NOMO-1 treated with dmso at 0.1 percent for 144 hours (cell line): Measurements from ENCODE around the gene CD247.

Experiments
- DNase-seq: peaks from one replicate; lab custom pipeline; 2025; ENCODE audit not compliant: unreplicated experiment; lab: John Stamatoyannopoulos, UW

The CD247 gene

DNA sequence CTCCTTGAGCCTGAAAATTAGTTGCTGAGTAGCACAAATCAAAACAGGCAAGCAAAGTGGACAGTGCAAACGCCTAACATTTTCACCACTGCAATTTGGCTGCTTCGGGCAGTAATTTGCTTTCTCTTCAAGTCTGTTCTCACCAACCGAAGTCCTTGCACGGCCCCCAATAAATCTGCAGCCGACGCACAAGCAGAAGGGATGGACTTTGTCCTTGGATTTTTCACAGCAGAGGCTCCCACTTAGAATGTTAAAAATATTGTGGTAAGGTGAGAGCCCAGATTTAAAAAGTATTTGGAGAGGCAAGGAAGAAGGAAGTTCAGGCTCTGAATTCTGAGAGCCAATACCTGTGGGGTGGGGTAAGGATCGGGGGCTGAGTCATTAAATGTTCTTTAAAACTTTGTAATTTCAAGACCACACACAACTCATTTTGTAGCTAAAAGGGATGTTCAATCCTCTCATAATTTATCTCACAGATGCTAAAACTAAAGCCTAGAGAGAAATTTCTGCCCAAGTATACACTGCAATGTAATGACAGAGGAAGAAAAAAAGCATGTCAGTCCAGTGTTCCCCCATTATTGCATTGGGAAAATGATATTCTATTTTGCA is 6.2 kb downstream of the CD247 start:
- DNase-seq = no peak

DNA sequence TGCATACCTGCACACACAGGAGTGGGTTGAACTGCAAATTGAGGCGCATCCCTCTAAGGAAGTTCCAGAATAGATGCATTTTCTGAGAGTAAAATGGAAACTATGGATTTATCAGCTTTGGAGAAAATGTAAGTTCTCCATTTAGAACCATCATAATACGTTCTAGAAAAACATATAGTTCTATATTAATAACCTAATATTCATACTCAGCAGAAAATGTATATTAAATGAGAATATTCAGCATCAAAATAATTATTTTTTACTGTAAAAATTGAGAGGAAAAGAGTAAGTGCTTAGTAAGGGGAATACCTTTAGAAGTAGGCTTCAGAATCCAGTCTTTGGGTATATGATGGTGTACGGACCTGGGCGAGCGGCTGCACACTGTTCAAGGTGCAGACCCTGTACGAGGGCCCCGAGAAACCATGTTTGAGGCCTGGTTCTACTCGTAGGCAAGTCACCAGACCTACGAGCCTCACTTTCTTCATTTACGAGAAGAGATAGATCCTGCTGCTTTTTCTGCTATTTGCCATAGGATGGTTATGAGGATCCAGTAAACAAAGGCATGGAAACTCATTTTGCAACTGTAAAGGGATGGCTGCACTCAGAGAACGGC is 6.8 kb downstream of the CD247 start:
- DNase-seq = no peak

DNA sequence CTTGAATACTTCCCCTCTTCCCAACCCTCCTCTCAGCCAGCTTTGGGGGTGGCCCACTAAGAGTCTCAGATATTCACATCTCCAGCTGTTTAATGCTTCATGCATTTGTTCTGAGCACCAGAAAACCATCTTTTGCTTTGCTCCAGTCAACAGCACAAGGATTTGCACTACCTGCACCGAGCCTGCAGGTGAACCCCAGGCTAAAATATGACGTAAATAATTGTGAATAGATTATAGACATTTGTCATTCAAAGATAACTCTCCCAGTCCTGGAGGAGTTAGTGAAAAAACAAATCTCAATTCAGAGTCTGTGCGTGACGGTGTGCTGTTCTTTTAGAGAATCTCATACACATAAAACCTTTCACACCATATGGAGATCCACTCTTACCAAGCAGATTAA is 7.4 kb downstream of the CD247 start:
- DNase-seq = no peak

DNA sequence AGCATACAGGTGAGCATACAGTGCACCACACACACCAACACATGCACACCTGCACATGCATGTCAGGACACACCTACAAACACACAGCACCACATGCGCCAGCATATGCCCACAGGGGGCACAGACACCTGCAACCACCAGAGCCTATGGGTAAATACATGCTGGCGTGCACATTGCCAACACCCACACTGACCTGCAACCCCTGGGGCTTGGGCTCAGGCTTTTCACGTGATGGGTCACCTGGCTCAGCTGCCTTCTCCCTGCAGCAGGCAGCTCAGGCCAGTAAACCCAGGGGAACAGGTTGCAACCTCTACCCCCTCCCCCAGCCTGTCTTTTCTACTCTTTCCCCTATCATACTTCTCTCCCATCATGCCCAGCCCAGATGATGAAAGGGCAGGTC is 8.1 kb downstream of the CD247 start:
- no peak for DNase-seq

DNA sequence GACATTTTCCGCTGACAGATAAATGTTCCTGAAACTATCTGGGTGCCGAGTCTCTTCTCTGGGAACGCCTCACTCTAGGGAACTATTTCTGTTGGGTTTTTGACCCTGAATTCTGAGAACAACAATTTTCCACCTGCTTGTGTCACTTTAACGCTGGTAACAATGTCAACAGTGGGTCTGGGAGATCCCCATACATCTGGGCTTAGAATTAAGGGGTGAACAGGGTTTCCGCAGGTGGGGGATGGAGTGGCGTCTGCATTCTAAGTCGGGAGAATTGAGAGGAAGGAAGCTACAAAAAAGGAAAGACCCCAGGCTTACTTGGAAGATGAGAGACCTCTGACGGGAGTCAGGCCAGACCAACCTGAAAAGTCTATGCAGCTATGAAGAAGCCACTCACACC is 8.7 kb downstream of the CD247 start:
- DNase-seq = no peak

DNA sequence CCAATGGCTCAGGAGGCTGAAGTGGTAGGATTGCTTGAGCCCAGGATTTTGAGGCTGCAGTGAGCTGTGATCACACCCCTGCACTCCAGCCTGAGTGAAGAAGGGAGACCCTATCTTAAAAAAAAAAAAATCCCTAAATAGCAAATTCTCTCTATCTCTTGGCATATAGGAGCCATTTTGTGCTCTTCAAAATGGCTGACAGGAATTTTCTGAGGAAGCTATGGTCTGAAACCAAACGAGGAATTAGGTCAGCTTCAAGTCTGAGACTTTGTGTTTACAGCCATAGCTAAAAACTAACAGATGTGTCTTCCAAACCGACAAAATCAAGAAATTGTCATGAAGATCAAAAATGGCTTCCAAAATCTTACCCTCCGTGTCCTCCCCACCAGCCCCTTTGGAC is 10.6 kb downstream of the CD247 start:
- no peak for DNase-seq

DNA sequence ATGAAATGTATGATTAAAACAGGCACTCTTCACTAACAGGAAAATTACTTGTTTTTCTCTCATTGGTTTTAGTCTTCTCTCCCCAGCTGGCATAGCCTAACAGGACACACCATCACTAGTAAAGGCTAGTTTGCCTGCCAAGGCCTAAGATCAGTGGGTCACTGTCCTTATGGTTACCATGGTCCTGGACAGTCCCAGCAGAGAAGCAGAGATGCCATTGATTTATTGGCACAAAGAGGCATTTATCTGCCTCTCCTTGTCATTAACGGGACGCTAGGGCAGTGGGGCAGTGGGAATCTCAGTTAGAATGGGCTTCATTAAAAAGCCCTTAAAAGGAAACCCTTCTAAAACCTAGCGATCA is 13.9 kb downstream of the CD247 start:
- DNase-seq = no peak

DNA sequence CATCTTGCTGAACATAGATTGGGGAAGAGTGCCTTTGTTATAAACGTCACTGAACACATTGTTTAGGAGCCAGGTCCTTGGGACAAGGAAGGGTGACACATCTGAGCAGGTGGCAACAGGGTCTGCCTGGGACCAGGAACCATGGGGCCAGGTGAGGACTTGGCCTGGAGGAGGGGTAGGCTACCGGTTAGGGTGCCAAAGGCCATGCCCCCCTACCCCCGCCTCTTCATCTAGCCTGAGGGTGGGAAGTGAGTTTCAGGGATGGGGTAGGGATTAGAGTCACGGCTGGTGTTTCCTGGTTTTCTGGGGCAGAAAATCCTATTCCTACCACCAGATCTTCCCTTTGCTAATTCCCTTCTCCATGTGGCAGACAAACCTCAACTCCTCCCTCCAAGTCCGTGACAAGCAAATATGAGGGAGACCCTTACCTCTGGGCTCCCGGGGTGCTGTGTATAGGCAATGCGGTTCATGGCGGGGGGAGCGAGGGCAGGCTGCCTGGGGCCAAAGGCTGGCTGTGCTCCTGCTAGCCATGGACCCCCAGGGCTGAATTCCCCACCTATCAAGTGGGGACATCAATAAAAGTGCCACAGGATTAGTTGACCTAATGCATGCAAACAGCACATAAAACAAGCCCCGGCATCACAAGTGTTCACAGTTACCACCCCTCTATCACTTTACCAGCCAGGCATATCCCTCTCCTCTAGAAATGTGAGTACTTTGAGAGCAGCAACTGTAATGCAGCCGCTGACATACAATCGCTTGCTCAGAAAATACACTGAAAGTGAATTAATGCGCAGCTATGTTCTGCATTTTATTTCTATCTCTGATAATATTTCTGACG is 14.5 kb downstream of the CD247 start:
- DNase-seq = no peak

DNA sequence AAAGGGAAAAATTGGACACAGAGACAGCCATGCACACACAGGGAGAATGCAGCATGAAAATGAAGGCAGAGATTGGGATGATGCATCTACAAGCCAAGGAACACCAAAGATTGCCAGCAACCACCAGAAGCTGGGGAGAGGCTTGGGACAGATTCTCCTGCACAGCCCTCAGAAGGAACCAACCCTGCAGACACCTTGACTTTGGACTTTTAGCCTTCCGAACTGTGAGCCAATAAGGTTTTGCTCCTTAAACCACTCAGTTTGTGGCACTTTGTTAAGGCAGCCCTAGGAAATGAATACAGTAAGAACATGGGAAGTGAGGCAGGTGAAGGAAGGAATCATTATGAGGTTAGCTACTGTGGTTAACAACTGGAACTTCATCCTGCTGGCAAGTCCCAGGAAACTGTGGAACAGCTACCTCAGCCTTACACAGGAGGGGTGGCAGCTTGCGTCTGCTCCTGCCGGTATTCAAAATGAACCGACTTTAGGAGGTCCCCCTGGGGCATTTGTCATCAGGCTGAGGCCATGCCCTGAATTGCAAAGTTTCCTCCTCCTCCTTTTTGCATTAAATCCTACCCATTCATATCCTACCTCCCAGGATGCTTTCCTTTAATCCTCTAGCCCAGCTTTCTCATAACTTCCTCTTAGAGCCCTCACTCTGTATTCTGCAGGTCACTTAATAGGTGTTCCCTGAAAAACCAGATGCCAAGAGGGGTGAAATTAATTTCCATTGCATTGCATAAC is 15.4 kb downstream of the CD247 start:
- DNase-seq = no peak

DNA sequence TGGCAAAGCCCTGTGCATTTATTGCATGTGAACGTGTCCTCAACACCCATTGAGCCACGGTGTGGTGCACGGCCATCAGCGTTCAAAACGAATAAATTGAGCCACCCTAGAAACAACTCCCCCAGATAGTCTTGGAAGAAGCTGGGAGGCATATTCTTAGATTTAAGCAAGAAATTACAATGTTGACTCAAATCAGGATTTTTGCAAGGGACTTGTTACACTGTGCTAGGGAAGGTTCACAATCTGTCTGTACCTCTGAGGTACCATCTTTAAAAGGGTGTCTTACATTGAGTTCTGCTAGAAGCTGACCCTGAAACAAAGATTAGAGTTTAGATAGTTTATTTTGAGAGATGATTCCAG is 16.2 kb downstream of the CD247 start:
- no peak for DNase-seq

DNA sequence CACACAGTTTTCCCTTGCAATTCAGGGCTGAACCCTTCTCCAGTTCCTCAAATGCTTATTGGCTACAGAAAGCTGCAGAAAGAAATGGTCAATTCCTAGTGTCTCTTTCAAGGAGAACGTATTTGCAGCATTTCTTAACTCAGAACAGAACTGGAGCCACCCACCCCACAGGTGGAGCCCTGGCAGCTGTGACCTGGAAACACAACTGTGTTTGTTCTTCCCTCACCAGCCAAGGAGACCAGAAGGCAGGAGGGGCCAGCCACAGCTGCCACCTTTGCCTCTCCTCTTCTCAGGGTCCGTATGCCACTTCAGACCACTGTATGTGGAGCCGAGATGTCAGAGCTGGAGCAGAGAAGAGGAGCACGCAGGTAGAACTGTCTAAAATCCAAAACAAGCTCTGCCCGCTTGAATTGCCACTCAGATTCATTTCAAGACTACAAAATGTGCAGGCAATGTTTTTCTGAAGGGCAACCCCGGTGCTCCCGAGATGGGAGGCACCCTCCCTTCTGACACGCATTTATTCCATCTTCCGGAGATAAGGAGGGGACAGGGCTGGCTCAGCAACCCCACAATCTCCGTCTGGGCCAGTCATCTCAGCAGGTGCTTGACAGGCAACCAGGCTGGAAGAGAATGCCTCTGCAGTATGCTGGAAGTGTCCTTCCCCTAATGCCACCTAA is 16.7 kb downstream of the CD247 start:
- DNase-seq = no peak

DNA sequence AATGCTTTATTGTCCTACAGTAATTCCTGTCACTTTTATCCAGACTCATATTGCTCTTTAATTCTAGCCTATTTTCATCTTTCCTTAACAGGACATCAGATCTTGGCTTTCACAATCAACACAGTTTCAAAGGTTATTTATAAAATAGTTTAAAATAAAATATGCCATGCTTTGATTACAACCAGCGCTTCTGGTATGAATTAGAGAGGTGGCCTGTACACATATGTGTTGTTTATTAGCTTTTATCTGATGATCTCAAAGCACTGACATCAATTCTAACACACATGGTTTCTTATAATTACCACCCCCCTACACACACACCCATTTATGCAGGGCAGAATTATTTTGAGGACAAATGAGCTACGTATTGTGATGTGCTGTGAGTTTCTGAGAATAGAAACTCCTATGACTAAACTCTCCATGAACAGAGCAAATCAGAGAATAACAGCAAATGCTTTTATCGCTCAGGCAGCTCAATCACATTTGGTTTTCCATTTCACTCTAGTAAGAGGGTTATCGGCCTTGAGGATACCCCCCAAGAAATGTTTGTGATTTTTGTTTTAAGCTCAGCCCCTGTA is 18.0 kb downstream of the CD247 start:
- no peak for DNase-seq

DNA sequence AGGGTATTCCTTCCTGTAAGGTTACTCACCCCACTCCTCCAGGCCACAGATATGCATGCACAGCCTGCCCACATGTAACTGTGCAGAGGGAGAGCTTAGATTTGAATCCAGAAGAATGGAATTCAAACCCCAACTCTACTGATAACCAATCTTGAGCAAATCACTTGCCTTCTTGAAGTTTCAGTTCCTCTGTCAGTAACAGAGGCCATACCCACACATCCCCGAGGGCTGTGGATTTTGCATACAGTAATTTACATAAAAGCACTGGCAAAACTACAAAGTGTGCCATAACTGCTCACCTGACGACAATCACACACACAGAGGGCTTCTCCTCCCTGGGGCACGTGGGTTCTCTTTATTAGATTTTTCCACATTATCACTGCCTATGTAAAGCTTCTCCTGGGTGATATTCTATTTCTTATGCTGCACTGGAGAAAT is 18.6 kb downstream of the CD247 start:
- DNase-seq = peak; percentile 13

DNA sequence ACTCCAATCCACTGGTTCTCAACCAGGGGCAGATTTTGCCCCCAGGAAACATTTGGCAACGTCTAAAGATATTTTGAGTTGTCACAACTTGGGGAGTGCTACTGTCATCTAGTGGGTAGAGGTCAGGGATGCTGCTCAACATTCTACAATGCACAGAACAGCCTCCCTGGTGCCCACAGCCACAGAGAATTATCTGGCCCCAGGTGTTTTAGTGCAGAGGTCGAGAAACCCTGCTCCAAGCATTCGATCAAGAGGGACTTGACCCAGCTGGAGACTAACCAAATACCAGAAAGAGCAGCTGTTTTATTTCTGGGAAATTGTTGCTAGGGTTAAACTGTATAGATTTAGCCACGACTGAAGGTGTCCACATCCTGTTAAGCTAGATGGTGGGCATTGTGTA is 19.2 kb downstream of the CD247 start:
- DNase-seq = no peak

DNA sequence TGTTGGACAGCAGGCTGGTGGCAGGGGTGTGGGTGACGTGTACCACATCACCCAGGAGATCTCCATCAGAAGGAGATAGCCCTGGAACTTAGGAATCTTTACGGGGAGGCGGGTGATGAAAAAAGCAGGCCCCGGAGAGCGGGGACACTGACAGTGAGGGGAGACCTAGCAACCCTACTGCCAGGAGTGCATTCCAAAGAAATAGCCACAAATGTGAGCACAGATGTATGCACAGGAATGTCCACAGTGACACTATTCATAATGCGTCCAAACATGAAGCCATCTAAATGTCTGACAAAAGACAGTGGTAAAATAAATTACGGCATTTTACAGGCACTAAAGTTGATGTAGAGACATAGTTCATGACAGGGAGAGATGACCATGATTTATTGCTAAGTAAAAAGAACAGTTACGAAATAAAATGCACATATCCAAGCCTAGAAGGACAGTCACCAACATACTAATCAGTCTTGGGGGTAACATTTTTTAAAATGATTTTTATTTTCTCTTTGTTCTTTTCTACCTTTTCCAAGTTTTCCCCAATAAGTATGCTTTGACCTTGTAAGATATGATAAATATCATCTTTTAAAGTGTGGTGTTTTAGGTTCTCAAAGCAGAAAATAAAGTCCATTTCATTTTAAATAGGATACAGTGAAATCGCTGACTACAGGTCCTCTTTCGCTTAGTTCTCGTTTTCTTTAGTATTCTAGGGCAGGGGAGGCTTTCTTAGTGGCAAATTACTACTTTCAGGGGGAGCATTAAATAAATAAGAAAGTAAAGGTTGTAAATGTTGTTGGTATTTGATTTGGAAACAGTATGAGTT is 21.3 kb downstream of the CD247 start:
- no peak for DNase-seq

DNA sequence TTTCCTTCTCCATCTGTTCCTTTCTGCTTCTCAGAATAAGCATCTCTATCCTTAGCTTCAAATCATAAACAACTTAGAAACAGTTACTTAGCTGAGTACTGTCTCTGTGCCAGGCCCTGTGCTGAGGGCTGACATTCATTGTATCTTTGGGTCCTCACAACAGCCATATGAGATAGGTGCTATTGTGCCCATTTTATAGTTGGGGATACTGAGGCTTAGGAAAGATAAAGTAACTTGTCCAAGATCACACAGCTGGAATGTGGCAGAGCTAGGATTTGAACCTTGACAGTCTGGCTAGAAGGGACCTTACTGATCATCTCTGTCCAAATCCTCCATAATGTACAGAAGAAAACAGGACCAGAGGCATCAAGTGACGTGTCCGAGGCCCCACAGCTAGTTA is 25.0 kb downstream of the CD247 start:
- DNase-seq = no peak

DNA sequence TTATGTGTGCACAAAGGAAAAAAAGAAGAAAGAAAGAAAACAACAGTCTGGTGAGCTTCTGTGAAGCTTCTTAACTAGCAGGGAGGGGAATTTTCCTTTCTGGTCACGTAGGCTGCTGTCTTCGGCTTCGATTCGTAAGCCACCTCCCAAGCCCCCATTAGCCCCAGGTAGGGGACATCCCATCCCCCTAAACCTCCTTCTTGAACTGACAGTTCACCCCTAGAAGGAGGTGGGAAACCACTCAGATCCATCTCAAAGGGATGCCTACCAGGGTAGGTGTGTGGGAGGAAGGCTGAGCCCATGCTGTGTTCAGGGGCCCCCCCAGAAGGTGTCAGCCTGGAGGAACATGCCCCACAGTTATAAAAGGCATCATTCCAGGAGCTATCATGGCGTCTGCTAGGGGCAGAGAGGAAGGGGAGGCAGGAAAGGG is 25.8 kb downstream of the CD247 start:
- DNase-seq = no peak

DNA sequence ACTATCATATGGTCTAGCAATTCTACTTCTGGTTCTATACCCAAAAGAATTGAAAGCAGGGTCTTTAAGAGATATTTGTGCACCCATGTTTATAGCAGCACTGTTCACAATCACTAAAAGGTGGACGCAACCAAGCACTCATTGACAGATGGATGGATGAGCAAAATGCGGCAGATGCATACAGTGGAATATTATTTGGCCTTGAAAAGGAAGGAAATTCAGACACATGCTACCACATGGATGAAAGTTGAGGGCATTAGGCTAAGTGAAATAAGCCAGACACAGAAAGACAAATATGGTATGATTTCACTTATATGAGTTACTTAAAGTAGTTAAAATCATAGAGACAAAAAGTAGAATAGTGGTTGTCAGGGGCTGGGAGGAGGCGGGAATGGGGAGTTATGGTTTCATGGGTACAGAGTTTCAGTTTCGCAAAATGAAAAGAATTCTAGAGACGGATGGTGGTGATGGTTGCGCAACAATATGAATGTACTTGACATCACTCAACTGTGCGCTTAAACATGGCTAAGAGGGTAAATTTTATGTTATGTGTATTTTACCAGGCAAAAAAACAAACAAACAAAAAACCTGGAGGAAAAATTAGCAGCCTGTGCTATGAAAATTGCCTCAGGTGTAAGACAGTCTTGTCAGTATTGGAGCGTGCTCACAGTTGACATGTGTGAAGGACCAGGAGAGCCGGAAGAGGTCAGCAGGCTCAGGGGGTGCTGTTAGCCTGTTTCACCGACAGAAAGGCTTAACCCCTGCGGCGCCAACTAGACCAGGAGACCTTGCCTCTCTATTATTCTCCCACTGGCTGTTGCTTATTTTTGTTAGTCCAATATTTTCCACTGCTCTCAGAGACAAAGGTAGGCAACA is 26.5 kb downstream of the CD247 start:
- no peak for DNase-seq

DNA sequence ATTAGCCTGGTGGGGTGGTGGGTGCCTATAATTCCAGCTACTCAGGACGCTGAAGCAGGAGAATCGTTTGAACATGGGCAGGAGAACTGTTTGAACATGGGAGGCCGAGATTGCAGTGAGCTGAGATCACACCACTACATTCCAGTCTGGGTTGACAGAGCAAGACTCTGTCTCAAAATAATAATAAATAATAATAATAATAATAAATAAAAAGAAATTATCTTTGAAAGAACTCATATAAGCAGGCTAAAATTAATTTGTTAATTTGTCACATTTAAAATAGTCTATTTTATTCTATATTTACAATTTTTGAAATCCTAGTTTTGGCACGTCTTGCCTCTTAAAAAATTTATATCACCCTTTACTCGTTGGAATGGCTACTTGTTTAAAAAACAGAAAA is 27.6 kb downstream of the CD247 start:
- DNase-seq = no peak
